Stomach (tissue), 4 donors: ENCODE measurements around the gene ETFB.

ENCODE experiments used
- CTCF ChIP-seq, 7 experiments: fragments of 450-650 bp in 4 of 7; fragments of 200-600 bp in 3 of 7; sonication (generic) in 3 of 7; IDR thresholded peaks; one replicate each; pipeline ENCODE4 v1.5.1; 2016 to 2019; ENCODE audit warnings: antibody characterized with exemption in 7 of 7, control low read depth in 2 of 7, mild to moderate bottlenecking in 1 of 7
- POLR2A ChIP-seq, 4 donors: fragments of 450-650 bp; IDR thresholded peaks; one replicate each; pipeline ENCODE4 v1.6.1; 2016; ENCODE audit warnings: antibody characterized with exemption in 4 of 4, control low read depth in 2 of 4, mild to moderate bottlenecking in 1 of 4, moderate library complexity in 1 of 4

- TF ChIP-seq POLR2A (IDR thresholded peaks at IDR 0.05) (no peak), CTCF (IDR thresholded peaks at IDR 0.05) (no peak)
Measured at GRCh38 chr19:51372649-51373504, 6.7 kb upstream of the ETFB start, which contains the start of gene NKG7.
